WTC11 (cell line): ENCODE measurements around the gene ZNF740.

Source experiments
- GABPB1 ChIP-seq: sonication (generic); formaldehyde crosslinking; IDR thresholded peaks from 2 replicates; pipeline ENCODE4 v1.8.1; 2023; ENCODE audit warnings: mild to moderate bottlenecking, missing genetic modification reagents
- NR1H2 ChIP-seq: sonication (generic); formaldehyde crosslinking; IDR thresholded peaks from 2 replicates; pipeline ENCODE4 v1.9.0; 2021; ENCODE audit warnings: mild to moderate bottlenecking, moderate library complexity, missing genetic modification reagents
- NR2C2 ChIP-seq: sonication (generic); formaldehyde crosslinking; IDR thresholded peaks from 2 replicates; pipeline ENCODE4 v1.8.0; 2022; ENCODE audit warnings: mild to moderate bottlenecking, missing genetic modification reagents
- ZNF416 ChIP-seq: fragments of 250-450 bp; sonication (Bioruptor Pico); IDR thresholded peaks from 2 replicates; pipeline ENCODE4 v1.9.0; 2021; ENCODE audit warnings: mild to moderate bottlenecking, inconsistent platforms
- TF ChIP-seq, protein P1 (sequence below): fragments of 200-600 bp; IDR thresholded peaks from 2 replicates; pipeline ENCODE4 v1.8.0; 2022; ENCODE audit warnings: antibody characterized with exemption
- TF ChIP-seq, protein P2 (sequence below): sonication (generic); formaldehyde crosslinking; IDR thresholded peaks from 2 replicates; pipeline ENCODE4 v1.8.0; 2023; ENCODE audit warnings: missing genetic modification reagents, mild to moderate bottlenecking, borderline replicate concordance

DNA sequence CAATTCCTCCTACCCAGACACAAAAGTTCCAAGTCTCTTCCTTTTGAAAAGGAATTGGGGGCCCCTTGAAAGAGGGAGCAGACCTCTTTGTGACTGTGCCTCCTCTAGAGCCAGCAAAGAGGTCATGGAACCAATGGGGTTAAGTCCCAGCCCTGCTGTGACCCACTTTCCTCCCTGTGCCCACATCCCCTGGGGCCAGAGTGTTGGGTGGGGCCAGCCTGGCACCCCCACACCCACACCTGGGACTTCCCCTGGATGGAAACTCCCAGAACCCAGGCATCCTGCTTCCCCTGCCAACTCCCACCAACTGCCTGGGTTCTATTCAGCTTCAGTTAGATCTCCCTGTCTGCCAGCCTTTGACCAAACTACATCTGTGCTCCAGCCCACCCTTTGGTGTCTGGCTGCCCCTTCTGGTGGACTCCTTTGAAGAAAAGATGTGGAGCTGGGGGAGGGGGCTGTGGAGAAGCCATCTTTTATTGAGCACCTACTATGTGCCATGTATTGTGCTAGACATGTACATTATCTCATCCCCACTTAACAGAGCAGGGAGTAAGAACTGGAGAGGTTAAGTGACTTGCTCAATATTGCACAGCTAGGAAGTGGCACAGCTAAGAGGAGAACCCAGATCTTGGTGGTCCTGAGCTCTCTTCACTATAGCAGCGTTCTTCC lies 56.1 kb downstream of the ZNF740 start:
- TF ChIP-seq, protein P1, sequence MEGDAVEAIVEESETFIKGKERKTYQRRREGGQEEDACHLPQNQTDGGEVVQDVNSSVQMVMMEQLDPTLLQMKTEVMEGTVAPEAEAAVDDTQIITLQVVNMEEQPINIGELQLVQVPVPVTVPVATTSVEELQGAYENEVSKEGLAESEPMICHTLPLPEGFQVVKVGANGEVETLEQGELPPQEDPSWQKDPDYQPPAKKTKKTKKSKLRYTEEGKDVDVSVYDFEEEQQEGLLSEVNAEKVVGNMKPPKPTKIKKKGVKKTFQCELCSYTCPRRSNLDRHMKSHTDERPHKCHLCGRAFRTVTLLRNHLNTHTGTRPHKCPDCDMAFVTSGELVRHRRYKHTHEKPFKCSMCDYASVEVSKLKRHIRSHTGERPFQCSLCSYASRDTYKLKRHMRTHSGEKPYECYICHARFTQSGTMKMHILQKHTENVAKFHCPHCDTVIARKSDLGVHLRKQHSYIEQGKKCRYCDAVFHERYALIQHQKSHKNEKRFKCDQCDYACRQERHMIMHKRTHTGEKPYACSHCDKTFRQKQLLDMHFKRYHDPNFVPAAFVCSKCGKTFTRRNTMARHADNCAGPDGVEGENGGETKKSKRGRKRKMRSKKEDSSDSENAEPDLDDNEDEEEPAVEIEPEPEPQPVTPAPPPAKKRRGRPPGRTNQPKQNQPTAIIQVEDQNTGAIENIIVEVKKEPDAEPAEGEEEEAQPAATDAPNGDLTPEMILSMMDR = no peak
- TF ChIP-seq, protein P2, sequence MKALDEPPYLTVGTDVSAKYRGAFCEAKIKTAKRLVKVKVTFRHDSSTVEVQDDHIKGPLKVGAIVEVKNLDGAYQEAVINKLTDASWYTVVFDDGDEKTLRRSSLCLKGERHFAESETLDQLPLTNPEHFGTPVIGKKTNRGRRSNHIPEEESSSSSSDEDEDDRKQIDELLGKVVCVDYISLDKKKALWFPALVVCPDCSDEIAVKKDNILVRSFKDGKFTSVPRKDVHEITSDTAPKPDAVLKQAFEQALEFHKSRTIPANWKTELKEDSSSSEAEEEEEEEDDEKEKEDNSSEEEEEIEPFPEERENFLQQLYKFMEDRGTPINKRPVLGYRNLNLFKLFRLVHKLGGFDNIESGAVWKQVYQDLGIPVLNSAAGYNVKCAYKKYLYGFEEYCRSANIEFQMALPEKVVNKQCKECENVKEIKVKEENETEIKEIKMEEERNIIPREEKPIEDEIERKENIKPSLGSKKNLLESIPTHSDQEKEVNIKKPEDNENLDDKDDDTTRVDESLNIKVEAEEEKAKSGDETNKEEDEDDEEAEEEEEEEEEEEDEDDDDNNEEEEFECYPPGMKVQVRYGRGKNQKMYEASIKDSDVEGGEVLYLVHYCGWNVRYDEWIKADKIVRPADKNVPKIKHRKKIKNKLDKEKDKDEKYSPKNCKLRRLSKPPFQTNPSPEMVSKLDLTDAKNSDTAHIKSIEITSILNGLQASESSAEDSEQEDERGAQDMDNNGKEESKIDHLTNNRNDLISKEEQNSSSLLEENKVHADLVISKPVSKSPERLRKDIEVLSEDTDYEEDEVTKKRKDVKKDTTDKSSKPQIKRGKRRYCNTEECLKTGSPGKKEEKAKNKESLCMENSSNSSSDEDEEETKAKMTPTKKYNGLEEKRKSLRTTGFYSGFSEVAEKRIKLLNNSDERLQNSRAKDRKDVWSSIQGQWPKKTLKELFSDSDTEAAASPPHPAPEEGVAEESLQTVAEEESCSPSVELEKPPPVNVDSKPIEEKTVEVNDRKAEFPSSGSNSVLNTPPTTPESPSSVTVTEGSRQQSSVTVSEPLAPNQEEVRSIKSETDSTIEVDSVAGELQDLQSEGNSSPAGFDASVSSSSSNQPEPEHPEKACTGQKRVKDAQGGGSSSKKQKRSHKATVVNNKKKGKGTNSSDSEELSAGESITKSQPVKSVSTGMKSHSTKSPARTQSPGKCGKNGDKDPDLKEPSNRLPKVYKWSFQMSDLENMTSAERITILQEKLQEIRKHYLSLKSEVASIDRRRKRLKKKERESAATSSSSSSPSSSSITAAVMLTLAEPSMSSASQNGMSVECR (CRISPR knock-in tag) = no peak
- TF ChIP-seq GABPB1 (CRISPR knock-in tag) (no peak), NR1H2 (CRISPR knock-in tag) (no peak), ZNF416 (CRISPR knock-in tag) (no peak), NR2C2 (CRISPR knock-in tag) (no peak)
